Measurements from ENCODE around the gene RNASEH1.
"Not testable (repeated sequence)": the region's sequence is repeated elsewhere in the genome, so short reads cannot be mapped to it uniquely, and the experiment has no call there.

The RNASEH1 gene

GRCh38 chr2:3518496-3519254 lies 39.5 kb downstream of the RNASEH1 start:
- DNase-seq = peak; percentile 99

DNA sequence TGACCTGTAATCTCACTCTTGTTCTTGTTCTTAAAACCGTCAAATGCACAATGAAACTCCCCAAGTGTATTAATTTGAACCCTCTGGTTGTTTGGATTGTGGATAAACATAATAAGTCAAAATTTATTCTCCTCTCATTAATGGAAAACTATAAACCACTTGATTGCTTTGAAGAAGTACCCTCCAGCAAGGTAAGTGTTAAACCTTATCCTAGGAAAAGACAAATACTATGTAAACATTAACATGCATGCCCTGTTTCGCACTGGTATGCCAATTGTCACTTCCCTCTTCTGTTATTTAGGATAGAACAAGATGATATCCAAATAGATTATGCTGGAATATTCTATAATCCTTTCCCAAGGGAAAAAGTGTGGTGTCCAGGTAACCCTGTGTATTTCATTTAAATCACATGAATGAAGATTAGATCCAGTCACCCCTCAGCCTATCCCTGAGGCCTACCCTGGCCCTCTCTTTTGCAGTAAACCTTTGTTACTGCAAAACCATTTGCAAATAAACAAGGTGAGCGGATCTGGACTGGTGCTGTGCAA lies 40.1 kb downstream of the RNASEH1 start:
- DNase-seq = no peak

GRCh38 chr2:3516831-3517230 lies 41.3 kb downstream of the RNASEH1 start:
- DNase-seq = no peak

DNA sequence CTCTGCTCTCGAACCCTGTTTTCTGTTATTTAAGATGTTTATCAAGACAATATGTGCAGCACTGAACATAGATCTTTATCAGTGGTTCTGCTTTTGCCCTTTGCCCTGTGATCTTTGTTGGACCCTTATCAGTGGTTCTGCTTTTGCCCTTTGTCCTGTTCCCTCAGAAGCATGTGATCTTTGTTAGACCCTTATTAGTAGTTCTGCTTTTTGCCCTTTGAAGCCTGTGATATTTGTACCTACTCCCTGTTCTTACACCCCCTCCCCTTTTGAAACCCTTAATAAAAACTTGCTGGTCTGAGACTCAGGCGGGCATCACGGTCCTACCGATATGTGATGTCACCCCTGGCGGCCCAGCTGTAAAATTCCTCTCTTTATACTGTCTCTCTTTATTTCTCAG lies 42.7 kb downstream of the RNASEH1 start:
- DNase-seq = not testable (repeated sequence)

DNA sequence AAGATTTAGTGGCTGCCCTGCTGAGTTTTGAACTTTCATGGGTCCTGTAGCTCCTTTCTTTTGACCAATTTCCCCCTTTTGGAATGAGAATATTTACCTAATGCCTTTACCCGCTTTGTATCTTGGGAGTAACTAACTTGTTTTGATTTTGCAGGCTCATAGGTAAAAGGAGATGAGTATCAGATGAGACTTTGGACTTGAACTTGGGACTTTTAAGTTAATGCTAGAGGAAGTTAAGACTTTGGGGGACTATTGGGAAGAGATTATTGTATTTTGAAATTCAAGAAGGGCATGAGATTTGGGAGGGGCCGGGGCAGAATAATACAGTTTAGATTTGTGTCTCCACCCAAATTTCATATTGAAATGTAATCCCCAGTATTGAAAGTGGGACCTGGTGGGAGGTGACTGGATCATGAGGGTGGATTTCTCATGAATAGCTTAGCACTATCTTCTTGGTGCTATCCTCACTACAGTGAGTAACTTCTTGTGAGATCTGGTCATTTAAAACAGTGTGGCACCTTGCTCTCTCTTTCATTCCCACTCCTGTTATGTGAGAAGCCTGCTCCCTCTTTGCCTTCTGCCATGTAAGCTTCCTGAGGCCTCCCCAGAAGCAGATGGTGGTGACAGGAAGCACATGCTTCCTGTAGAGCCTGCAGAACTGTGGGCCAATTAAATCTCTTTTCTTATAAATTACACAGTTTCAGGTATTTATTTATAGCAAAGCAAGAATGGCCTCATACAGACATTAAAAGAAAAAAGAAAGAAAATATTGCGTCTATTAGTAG lies 44.9 kb downstream of the RNASEH1 start:
- DNase-seq = no peak

- DNase-seq = no peak
Observed at GRCh38 chr2:3512086-3512485, 46.0 kb downstream of the RNASEH1 start.

DNA sequence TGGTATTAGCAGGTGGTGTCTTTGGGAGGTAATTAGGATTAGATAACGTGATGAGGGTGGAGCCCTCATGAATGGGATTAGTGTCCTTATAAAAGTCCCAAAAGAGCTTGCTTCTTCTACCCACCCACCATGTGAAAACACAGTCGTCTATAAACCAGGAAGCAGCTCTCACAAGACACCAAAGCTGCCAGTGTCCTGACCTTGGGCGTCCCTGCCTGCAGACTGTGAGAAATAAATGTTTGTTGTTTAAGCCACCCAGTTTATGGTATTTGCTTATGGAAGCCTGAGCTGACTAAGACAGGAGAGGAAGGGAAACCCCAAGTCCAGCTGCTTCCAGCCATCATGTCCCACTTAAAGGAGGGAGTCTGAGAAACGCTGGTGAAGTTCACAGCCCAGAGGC lies 52.4 kb downstream of the RNASEH1 start:
- peak; percentile 24 for DNase-seq

DNA sequence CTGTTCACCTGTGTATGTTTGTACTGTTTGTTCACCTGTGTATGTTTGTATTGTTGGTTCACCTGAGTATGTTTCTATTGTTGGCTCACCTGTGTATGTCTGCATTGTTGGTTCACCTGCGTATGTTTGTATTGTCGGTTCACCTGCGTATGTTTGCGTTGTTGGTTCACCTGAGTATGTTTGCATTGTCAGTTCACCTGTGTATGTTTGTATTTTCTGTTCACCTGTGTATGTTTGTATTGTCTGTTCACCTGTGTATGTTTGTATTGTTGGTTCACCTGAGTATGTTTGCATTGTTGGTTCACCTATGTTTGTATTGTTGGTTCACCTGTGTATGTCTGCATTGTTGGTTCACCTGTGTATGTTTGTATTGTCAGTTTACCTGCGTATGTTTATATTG lies 53.4 kb downstream of the RNASEH1 start:
- DNase-seq = no peak

DNA sequence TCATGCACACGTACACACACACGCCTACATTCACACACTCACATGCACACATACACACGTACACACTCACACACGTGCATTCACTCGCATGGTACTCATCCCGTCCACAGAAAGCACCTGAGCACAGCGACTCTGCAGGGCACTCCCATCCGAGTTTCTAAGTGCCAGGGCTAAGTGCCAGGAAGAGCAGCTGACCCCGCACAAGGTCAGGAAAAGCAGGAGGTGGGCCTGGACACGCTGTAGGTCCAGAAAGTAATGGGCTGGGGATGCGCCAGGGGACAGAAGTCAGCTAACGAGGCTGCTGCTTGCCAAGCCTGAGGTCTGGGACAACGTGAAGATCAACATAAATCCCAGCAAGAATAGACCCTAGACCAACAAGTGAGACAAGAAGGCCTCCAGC lies 54.6 kb downstream of the RNASEH1 start:
- DNase-seq = no peak

GRCh38 chr2:3503046-3503445 lies 55.1 kb downstream of the RNASEH1 start:
- no peak for DNase-seq

DNA sequence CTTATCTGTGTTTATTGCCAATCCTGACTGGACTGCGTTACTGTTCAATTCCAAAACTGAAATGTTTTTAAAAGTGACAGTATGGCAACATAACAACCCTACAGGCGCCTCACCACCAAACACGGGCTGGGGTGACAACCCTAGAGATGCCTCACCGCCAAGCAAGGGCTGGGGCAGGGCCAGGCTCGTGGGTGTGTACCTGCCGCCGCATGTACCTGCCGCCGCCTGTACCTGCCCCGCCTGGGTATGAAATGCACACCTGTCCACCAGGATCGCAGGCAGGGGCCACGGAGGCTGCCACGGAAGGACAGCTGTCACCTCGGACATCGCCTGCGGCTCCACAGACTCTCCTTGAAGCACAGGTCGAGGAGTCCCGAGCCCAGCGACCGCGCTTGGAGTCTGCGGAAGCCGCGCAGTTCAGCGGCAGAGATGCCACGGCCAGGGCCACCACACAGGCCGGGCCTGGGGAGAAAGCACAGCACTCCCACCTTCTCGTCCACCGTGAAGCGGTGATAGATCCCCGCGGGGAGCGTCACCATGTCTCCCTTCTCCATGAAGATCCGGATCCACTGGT lies 57.7 kb downstream of the RNASEH1 start:
- DNase-seq = no peak

DNA sequence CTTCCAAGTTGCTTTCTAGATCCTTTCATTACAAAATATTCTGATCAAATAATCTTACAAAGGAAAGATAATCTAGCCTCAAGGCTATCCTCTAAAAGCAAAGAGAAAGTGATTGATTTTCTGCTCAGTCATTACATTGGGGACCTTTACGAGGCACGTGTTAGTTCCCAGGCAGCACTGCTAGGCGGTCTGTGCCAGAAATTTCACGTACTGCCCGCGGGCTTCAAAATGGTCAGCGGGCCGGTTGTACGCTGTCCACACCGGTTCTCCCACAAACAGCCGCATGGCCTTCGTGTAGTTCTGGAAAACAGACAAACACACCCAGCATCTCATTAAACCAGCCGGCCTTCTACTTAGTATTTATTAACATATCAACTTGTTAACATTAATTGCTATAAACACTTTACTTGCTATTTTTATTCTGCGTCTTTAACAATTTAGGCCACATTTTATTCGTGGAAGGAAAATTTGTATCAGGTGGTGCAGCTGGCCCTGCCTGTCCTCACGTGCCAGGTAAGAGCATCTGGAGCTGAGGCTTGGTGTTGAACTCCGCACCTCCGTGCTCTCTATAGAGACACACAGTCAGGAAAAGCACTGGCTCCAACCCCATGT lies 59.2 kb downstream of the RNASEH1 start:
- no peak for DNase-seq

DNA sequence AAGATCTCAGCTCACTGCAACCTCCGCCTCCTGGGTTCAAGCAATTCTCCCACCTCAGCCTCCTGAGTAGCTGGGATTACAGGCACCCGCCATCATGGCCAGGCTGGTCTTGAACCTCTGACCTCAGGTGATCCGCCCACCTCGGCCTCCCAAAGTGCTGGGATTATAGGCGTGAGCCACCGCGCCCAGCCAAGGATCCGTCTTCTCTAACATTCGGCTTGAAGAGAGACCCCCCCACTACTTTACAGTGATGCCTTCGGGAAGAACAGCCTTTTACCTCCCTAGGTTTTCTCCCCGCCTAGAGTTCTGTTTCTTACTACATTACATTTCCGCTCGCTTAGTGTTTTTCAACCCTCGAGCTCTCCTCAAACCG lies 61.4 kb downstream of the RNASEH1 start:
- not testable (repeated sequence) for DNase-seq
